ENCODE measurements around the gene RASSF9. TPM values are rescaled to one million over a fixed set of nuclear protein-coding genes. Genes with fewer than 3 reads are reported as not detected.

The RASSF9 gene
- 0.05 and 0.07 TPM in 2 replicates for total RNA-seq (2014; rRNA removed; shearing (Covaris generic))

GRCh38 chr12:85836197-85837090, at the start of gene RASSF9:
Gene RASSF9, minus strand, starts transcription at chr12:85836409. Its CDS starts 208 bp downstream, at chr12:85836201.
- DNase-seq (ENCODE audit: low read depth) = peak; percentile 55

GRCh38 chr12:85883763-85884162, 47.6 kb upstream of the RASSF9 start:
- no peak for DNase-seq (ENCODE audit: low read depth)

- no peak for DNase-seq (ENCODE audit: low read depth)
Observed at GRCh38 chr12:85877459-85877858, 41.2 kb upstream of the RASSF9 start.

GRCh38 chr12:85874031-85874461, 37.8 kb upstream of the RASSF9 start, which contains the start of gene NTS:
Gene NTS, plus strand, starts transcription at chr12:85874295. Its CDS starts 109 bp downstream, at chr12:85874404.
- DNase-seq (ENCODE audit: low read depth) = no peak

- DNase-seq (ENCODE audit: low read depth) = peak; percentile 48
Observed at GRCh38 chr12:85872497-85873091, 36.4 kb upstream of the RASSF9 start.

- peak; percentile 47 for DNase-seq (ENCODE audit: low read depth)
Observed at GRCh38 chr12:85866986-85867776, 31.0 kb upstream of the RASSF9 start.

- no peak for DNase-seq (ENCODE audit: low read depth)
Observed at GRCh38 chr12:85865890-85866289, 29.7 kb upstream of the RASSF9 start.

- no peak for DNase-seq (ENCODE audit: low read depth)
Observed at GRCh38 chr12:85856966-85857365, 20.8 kb upstream of the RASSF9 start.

GRCh38 chr12:85855305-85855704, 19.1 kb upstream of the RASSF9 start:
- no peak for DNase-seq (ENCODE audit: low read depth)

- DNase-seq (ENCODE audit: low read depth) = no peak
Observed at GRCh38 chr12:85849344-85849743, 13.1 kb upstream of the RASSF9 start.

GRCh38 chr12:85843606-85844310, 7.5 kb upstream of the RASSF9 start:
- DNase-seq (ENCODE audit: low read depth) = no peak

- DNase-seq (ENCODE audit: low read depth) = no peak
Observed at GRCh38 chr12:85835426-85836196, 598 bp downstream of the RASSF9 start.

GRCh38 chr12:85834378-85834777, 1.8 kb downstream of the RASSF9 start:
- DNase-seq (ENCODE audit: low read depth) = peak; percentile 16

- DNase-seq (ENCODE audit: low read depth) = no peak
Observed at GRCh38 chr12:85833579-85833978, 2.6 kb downstream of the RASSF9 start.

- no peak for DNase-seq (ENCODE audit: low read depth)
Observed at GRCh38 chr12:85831327-85831990, 4.8 kb downstream of the RASSF9 start.

GRCh38 chr12:85829391-85829790, 6.8 kb downstream of the RASSF9 start:
- no peak for DNase-seq (ENCODE audit: low read depth)

- DNase-seq (ENCODE audit: low read depth) = no peak
Observed at GRCh38 chr12:85828576-85828975, 7.6 kb downstream of the RASSF9 start.

- DNase-seq (ENCODE audit: low read depth) = no peak
Observed at GRCh38 chr12:85825746-85826145, 10.5 kb downstream of the RASSF9 start.

GRCh38 chr12:85823436-85824180, 12.6 kb downstream of the RASSF9 start:
- peak; percentile 36 for DNase-seq (ENCODE audit: low read depth)

Data from M059J (cell line).